ENCODE measurements around the gene NCOA3. TPM values are rescaled to one million over a fixed set of nuclear protein-coding genes. Genes with fewer than 3 reads are reported as not detected.
A peak's percentile ranks its signal among the peaks of the same experiment; 100 is the strongest.

NCOA3 gene
- total and polyA plus RNA-seq, 12 donors = 8.0 to 30.2 (median 21.4) TPM

GRCh38 chr20:47701612-47702011, 199.9 kb downstream of the NCOA3 start:
- DNase-seq (no peak), ATAC-seq (no peak)
- H3K4me1 ChIP-seq = peaks cover 0 to 32% (median 13%) of the 10 kb centered on the region in 9 donors
- H3K36me3 ChIP-seq = peaks cover 0 to 32% (median 7%) of the 10 kb centered on the region in 9 donors
- no peak for TF ChIP-seq CTCF (IDR thresholded peaks at IDR 0.05)
- no peaks in the 10 kb centered on the region for H3K9me3 ChIP-seq
- no peaks in the 10 kb centered on the region for H3K27me3 ChIP-seq
- no peak overlapping the region for H3K27ac ChIP-seq
- intact Hi-C loops (cut with DNase I) = no loop called here
- WGBS, 2 donors = 90 to 94% methylated on average over 15 of the region's 15 CpGs
- H3K4me3 ChIP-seq = no peak overlapping the region

- ATAC-seq (no peak), DNase-seq (no peak)
- Histone ChIP-seq H3K27me3 (no peaks in the 10 kb centered on the region), H3K27ac (no peak overlapping the region), H3K4me3 (no peak overlapping the region), H3K9me3 (no peaks in the 10 kb centered on the region), H3K36me3 (peaks cover 0 to 24% (median 0%) of the 10 kb centered on the region in 9 donors), H3K4me1 (peaks cover 2 to 51% (median 13%) of the 10 kb centered on the region in 9 donors)
- TF ChIP-seq CTCF (IDR thresholded peaks at IDR 0.05) = no peak
- intact Hi-C loops (cut with DNase I) = no loop called here
- WGBS, 2 donors = 71 to 72% methylated on average over 5 of the region's 5 CpGs
Measured at GRCh38 chr20:47703748-47704147, 202.1 kb downstream of the NCOA3 start.

- TF ChIP-seq CTCF (IDR thresholded peaks at IDR 0.05) = no peak
- H3K4me3 ChIP-seq = no peak overlapping the region
- H3K36me3 ChIP-seq = peaks cover 0 to 19% (median 0%) of the 10 kb centered on the region in 9 donors
- H3K27ac ChIP-seq = peak overlapping the region in 9 of 10 donors; percentile 17 to 67 (median 49)
- DNase-seq (peak; percentile 34 to 65), ATAC-seq (peak; percentile 87 to 93 (median 90))
- peaks cover 2 to 58% (median 13%) of the 10 kb centered on the region in 9 donors for H3K4me1 ChIP-seq
- intact Hi-C loops (cut with DNase I) = loop anchor here in 1 of 10 donors (1.0 kb wide), 1 partner anchor 23 kb away; no protein-coding TSS in a partner anchor
- H3K27me3 ChIP-seq = no peaks in the 10 kb centered on the region
- WGBS, 2 donors = 51 to 59% methylated on average over 15 of the region's 15 CpGs
- no peaks in the 10 kb centered on the region for H3K9me3 ChIP-seq
Measured at GRCh38 chr20:47704746-47705496, 203.2 kb downstream of the NCOA3 start.

- peak in 7 of 8 donors; percentile 22 to 63 (median 37) for ATAC-seq
- Histone ChIP-seq H3K9me3 (no peaks in the 10 kb centered on the region), H3K27me3 (no peaks in the 10 kb centered on the region), H3K4me1 (peaks cover 2 to 58% (median 13%) of the 10 kb centered on the region in 9 donors), H3K4me3 (no peak overlapping the region), H3K27ac (peak overlapping the region in 8 of 10 donors; percentile 30 to 67 (median 50)), H3K36me3 (peaks cover 0 to 19% (median 0%) of the 10 kb centered on the region in 9 donors)
- WGBS, 2 donors = 53 to 63% methylated on average over 7 of the region's 7 CpGs
- DNase-seq = no peak
- TF ChIP-seq CTCF (IDR thresholded peaks at IDR 0.05) = no peak
- intact Hi-C loops (cut with DNase I) = loop anchor here in 1 of 10 donors (1.0 kb wide), 1 partner anchor 23 kb away; no protein-coding TSS in a partner anchor
Measured at GRCh38 chr20:47705497-47705856, 203.8 kb downstream of the NCOA3 start.
